Retinal pigment epithelial cell (primary cell): ENCODE results near the gene PCNP.
"Not testable (repeated sequence)": the region's sequence is repeated elsewhere in the genome, so short reads cannot be mapped to it uniquely, and the experiment has no call there.

Source experiments
- DNase-seq: peaks from one replicate; pipeline ENCODE4 v3.0.0-alpha.2; 2010; ENCODE audit warnings: low read depth
- H3K4me3 ChIP-seq: 2 replicates; pipeline ENCODE4 v1.5.1; 2011; ENCODE audit warnings: mild to moderate bottlenecking, low read length, control low read depth, moderate library complexity
- CTCF ChIP-seq: conservative IDR thresholded peaks from 2 replicates; pipeline ENCODE4 v1.5.1; 2011; ENCODE audit warnings: low read depth, low read length, control low read depth, inconsistent platforms

The PCNP gene

GRCh38 chr3:101603184-101603583 is 29.2 kb downstream of the PCNP start:
- TF ChIP-seq CTCF, result no peak
- H3K4me3 ChIP-seq, result no peak overlapping the region
- DNase-seq, result no peak

- not testable (repeated sequence) for DNase-seq, H3K4me3 ChIP-seq
Measured at GRCh38 chr3:101605398-101605797, 31.4 kb downstream of the PCNP start.

GRCh38 chr3:101611023-101611422 is 37.0 kb downstream of the PCNP start:
- no peak overlapping the region for H3K4me3 ChIP-seq
- no peak for DNase-seq
- TF ChIP-seq CTCF, result no peak

GRCh38 chr3:101613014-101613413 is 39.0 kb downstream of the PCNP start:
- not testable (repeated sequence) for DNase-seq, H3K4me3 ChIP-seq

- DNase-seq, result no peak
- no peak for TF ChIP-seq CTCF
- no peak overlapping the region for H3K4me3 ChIP-seq
Measured at GRCh38 chr3:101615525-101615924, 41.5 kb downstream of the PCNP start.

- no peak overlapping the region for H3K4me3 ChIP-seq
- DNase-seq, result no peak
- no peak for TF ChIP-seq CTCF
Measured at GRCh38 chr3:101617478-101617877, 43.5 kb downstream of the PCNP start.

- no peak for DNase-seq
- no peak for TF ChIP-seq CTCF
Measured at GRCh38 chr3:101618726-101619125, 44.7 kb downstream of the PCNP start.

GRCh38 chr3:101619734-101620133 is 45.8 kb downstream of the PCNP start:
- no peak for TF ChIP-seq CTCF
- DNase-seq, result no peak
- no peak overlapping the region for H3K4me3 ChIP-seq

More at GRCh38 chr3:101618726-101619125, 44.7 kb downstream of the PCNP start:
- H3K4me3 ChIP-seq, result no peak overlapping the region
